GM12864 (cell line): ENCODE results near the gene PKP3.

Experiments
- DNase-seq: peaks from one replicate; pipeline ENCODE4 v3.0.0-alpha.2; 2011; ENCODE audit warnings: low read depth
- H3K4me3 ChIP-seq: 2 replicates; pipeline ENCODE4 v1.5.1; 2011; ENCODE audit warnings: mild to moderate bottlenecking, low read depth, low read length, control low read depth
- CTCF ChIP-seq: IDR thresholded peaks from 2 replicates; pipeline ENCODE4 v1.5.1; 2011; ENCODE audit warnings: low read depth, mild to moderate bottlenecking, moderate library complexity, low read length, control low read depth, inconsistent platforms; ENCODE audit errors: missing control alignments

PKP3 gene

GRCh38 chr11:443542-444199 lies 49.7 kb downstream of the PKP3 start:
- no peak for TF ChIP-seq CTCF
- no peak for DNase-seq
- H3K4me3 ChIP-seq = no peak overlapping the region

- no peak for TF ChIP-seq CTCF
- no peak overlapping the region for H3K4me3 ChIP-seq
Measured at GRCh38 chr11:444396-445144, 50.6 kb downstream of the PKP3 start.

GRCh38 chr11:445765-446588 lies 52.0 kb downstream of the PKP3 start:
- TF ChIP-seq CTCF = no peak
- DNase-seq = no peak
- H3K4me3 ChIP-seq = no peak overlapping the region

More at GRCh38 chr11:444396-445144, 50.6 kb downstream of the PKP3 start:
- no peak for DNase-seq

- DNase-seq = no peak
- no peak overlapping the region for H3K4me3 ChIP-seq
- TF ChIP-seq CTCF = no peak
Measured at GRCh38 chr11:446891-447290, 52.9 kb downstream of the PKP3 start.

- peak; percentile 61 for DNase-seq
- peak overlapping the region; percentile 62 for H3K4me3 ChIP-seq
- TF ChIP-seq CTCF = peak; percentile 81
Measured at GRCh38 chr11:447923-448731, 54.1 kb downstream of the PKP3 start.
